GM23338 (cell line): Measurements from ENCODE around the gene WBP1. TPM values are rescaled to one million over a fixed set of nuclear protein-coding genes. Genes with fewer than 3 reads are reported as not detected.
A peak's percentile ranks its signal among the peaks of the same experiment; 100 is the strongest.

Experiments used
- ATAC-seq: fragments of 200-7000 bp; cut with Tn5 transposase; 3 replicates; pipeline ENCODE4 v1.9.1; 2020
- DNase-seq: peaks from one replicate; pipeline ENCODE4 v3.0.0-alpha.2; 2015; ENCODE audit warnings: low spot score
- H2AFZ ChIP-seq: fragments of 200-600 bp; sonication (generic); 2 replicates; pipeline ENCODE4 v1.8.0; 2016; ENCODE audit warnings: antibody characterized with exemption, mild to moderate bottlenecking, moderate library complexity
- H3F3A ChIP-seq: fragments of 200-600 bp; sonication (generic); replicated peaks from 2 replicates; pipeline ENCODE4 v1.8.0; 2017; ENCODE audit warnings: antibody characterized with exemption, mixed run types, low read depth
- H3K27ac ChIP-seq: fragments of 200-600 bp; sonication (generic); 2 replicates; pipeline ENCODE4 v1.6.1; 2016; ENCODE audit warnings: low read depth
- H3K27me3 ChIP-seq: fragments of 200-600 bp; sonication (generic); 2 replicates; pipeline ENCODE4 v1.8.0; 2016; ENCODE audit warnings: mild to moderate bottlenecking, mixed run types, moderate library complexity; ENCODE audit not compliant: insufficient read depth
- H3K36me3 ChIP-seq: fragments of 200-600 bp; sonication (generic); 2 replicates; pipeline ENCODE4 v1.8.0; 2016; ENCODE audit warnings: mild to moderate bottlenecking; ENCODE audit not compliant: insufficient read depth
- H3K4me1 ChIP-seq: fragments of 200-600 bp; sonication (generic); 2 replicates; pipeline ENCODE4 v1.8.0; 2016; ENCODE audit warnings: mild to moderate bottlenecking, moderate library complexity; ENCODE audit not compliant: insufficient read depth
- H3K4me2 ChIP-seq: fragments of 200-600 bp; sonication (generic); 2 replicates; pipeline ENCODE4 v1.7.1; 2017; ENCODE audit warnings: mixed run types
- H3K4me3 ChIP-seq: fragments of 200-600 bp; sonication (generic); 2 replicates; pipeline ENCODE4 v1.6.1; 2016; ENCODE audit warnings: mixed run types
- H3K79me2 ChIP-seq: fragments of 200-600 bp; sonication (generic); replicated peaks from 2 replicates; pipeline ENCODE4 v1.8.0; 2017; ENCODE audit warnings: mild to moderate bottlenecking; ENCODE audit not compliant: insufficient read depth
- H3K9me2 ChIP-seq: fragments of 200-600 bp; sonication (generic); 2 replicates; pipeline ENCODE4 v1.8.0; 2017; ENCODE audit not compliant: insufficient read depth
- H4K20me1 ChIP-seq: fragments of 200-600 bp; sonication (generic); replicated peaks from 2 replicates; pipeline ENCODE4 v1.8.0; 2017; ENCODE audit warnings: mild to moderate bottlenecking; ENCODE audit not compliant: insufficient read depth
- H3K27ac Mint-ChIP-seq: 2 replicates; pipeline ENCODE4 v1.8.0; 2020; ENCODE audit warnings: inconsistent platforms, mild to moderate bottlenecking, moderate library complexity, mixed read lengths
- H3K27me3 Mint-ChIP-seq: 3 replicates; pipeline ENCODE4 v1.8.0; 2022; ENCODE audit warnings: low read depth, mild to moderate bottlenecking, moderate library complexity, mixed read lengths, inconsistent platforms; ENCODE audit not compliant: insufficient read depth, poor library complexity
- H3K36me3 Mint-ChIP-seq: 3 replicates; pipeline ENCODE4 v1.8.0; 2021; ENCODE audit warnings: low read depth, mild to moderate bottlenecking, inconsistent platforms, moderate library complexity, mixed read lengths
- H3K4me1 Mint-ChIP-seq: 3 replicates; pipeline ENCODE4 v1.8.0; 2020; ENCODE audit warnings: mild to moderate bottlenecking, inconsistent platforms, mixed read lengths
- H3K4me3 Mint-ChIP-seq: 3 replicates; pipeline ENCODE4 v1.8.0; 2021; ENCODE audit warnings: moderate library complexity, mild to moderate bottlenecking, inconsistent platforms, mixed read lengths
- H3K9me3 Mint-ChIP-seq: 3 replicates; pipeline ENCODE4 v1.8.0; 2020; ENCODE audit warnings: moderate library complexity, mild to moderate bottlenecking, inconsistent platforms, mixed read lengths
- CREB1 ChIP-seq: fragments of 250-450 bp; sonication (Bioruptor Pico); IDR thresholded peaks from 2 replicates; pipeline ENCODE4 v1.5.0; 2020; ENCODE audit warnings: low read depth, mild to moderate bottlenecking, moderate library complexity
- EZH2 ChIP-seq: fragments of 200-600 bp; sonication (generic); IDR thresholded peaks from one replicate; pipeline ENCODE4 v1.8.0; 2017; ENCODE audit warnings: antibody characterized with exemption, mild to moderate bottlenecking, low read depth; ENCODE audit not compliant: unreplicated experiment
- EZH2phosphoT487 ChIP-seq: fragments of 200-600 bp; sonication (generic); IDR thresholded peaks from one replicate; pipeline ENCODE4 v1.8.1; 2018; ENCODE audit warnings: antibody characterized with exemption; ENCODE audit not compliant: unreplicated experiment
- JUNB ChIP-seq: IDR thresholded peaks from one replicate; pipeline ENCODE4 v1.6.1; 2016; ENCODE audit warnings: antibody characterized with exemption; ENCODE audit not compliant: unreplicated experiment
- NANOG ChIP-seq: IDR thresholded peaks from 2 replicates; pipeline ENCODE4 v1.6.1; 2016; ENCODE audit warnings: antibody characterized with exemption, borderline replicate concordance
- POLR2AphosphoS5 ChIP-seq: IDR thresholded peaks from 2 replicates; pipeline ENCODE4 v1.6.1; 2016; ENCODE audit warnings: antibody characterized with exemption, low read depth
- STAT1 ChIP-seq: IDR thresholded peaks from one replicate; pipeline ENCODE4 v1.6.1; 2016; ENCODE audit warnings: antibody characterized with exemption; ENCODE audit not compliant: unreplicated experiment
- ZNF114 ChIP-seq: fragments of 250-450 bp; sonication (Bioruptor Pico); IDR thresholded peaks from 2 replicates; pipeline ENCODE4 v1.5.0; 2020; ENCODE audit warnings: mild to moderate bottlenecking, moderate library complexity
- ZNF331 ChIP-seq: fragments of 250-450 bp; sonication (Bioruptor Pico); IDR thresholded peaks from 2 replicates; pipeline ENCODE4 v1.5.0; 2020; ENCODE audit warnings: low read depth, mild to moderate bottlenecking, moderate library complexity
- polyA plus RNA-seq: library from polyadenylated mRNA; unstranded; fragments of >200 nt; fragmentation: Nextera tagmentation; extraction: Ambion mirVana; gene quantifications from 2 replicates; pipeline ENCODE4 v1.2.1, GENCODE V29; 2016
- total RNA-seq: library from RNA; depleted of rRNA; stranded (reverse); fragments of >200 nt; shearing (Covaris generic); gene quantifications from 2 replicates; pipeline ENCODE4 v1.2.3, GENCODE V29; 2014
- TF ChIP-seq, protein P1 (sequence below): IDR thresholded peaks from 2 replicates; pipeline ENCODE4 v1.6.1; 2016; ENCODE audit warnings: antibody characterized with exemption
- TF ChIP-seq, protein P2 (sequence below): IDR thresholded peaks from one replicate; pipeline ENCODE4 v1.6.1; 2018; ENCODE audit warnings: antibody characterized with exemption; ENCODE audit not compliant: unreplicated experiment
- TF ChIP-seq, protein P3 (sequence below): fragments of 250-450 bp; sonication (Bioruptor Pico); IDR thresholded peaks from 2 replicates; pipeline ENCODE4 v1.5.0; 2020; ENCODE audit warnings: mild to moderate bottlenecking, moderate library complexity

WBP1 gene
- total and polyA plus RNA-seq, 2 experiments from 2014 or later: 53.0 to 64.4 TPM

DNA sequence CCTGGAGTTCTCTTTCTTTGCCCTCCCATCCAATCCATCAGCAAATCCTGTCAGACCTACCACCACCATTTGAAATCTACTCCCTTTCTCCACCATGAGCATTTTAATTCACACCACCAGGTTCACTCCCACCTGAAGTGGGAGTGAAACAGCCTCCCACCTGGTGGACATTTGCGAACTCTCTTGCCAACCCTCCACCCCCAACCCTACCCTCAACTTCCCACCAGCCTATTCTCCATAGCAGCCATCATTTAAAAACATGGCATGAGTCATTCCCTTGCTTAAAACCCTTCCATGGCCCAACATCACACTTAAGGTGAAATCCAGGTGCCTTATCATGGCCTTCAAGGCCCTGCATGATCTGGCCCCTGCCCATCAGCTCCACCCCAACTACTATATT lies 20.0 kb upstream of the WBP1 start:
- Histone ChIP-seq H3K4me3 (0 out of 2 replicates have a peak overlapping the region, but pooled peaks have one; percentile 30), H3K79me2 (peaks cover 60% of the 10 kb centered on the region), H3K4me1 (peaks cover 35% of the 10 kb centered on the region), H3K27ac (no peak overlapping the region), H2AFZ (no peak overlapping the region), H3K27me3 (no peaks in the 10 kb centered on the region), H3K9me2 (no peaks in the 10 kb centered on the region), H3K36me3 (no peaks in the 10 kb centered on the region), H3F3A (peaks cover 18% of the 10 kb centered on the region), H4K20me1 (peaks cover 34% of the 10 kb centered on the region), H3K4me2 (peak overlapping the region; percentile 48; the same call in 1 of the 2 replicates)
- H3K4me3 Mint-ChIP-seq: peak overlapping the region; percentile 98; the same call in 2 of the 3 replicates
- no peak for ATAC-seq
- no peaks in the 10 kb centered on the region for H3K9me3 Mint-ChIP-seq
- peaks cover 40% of the 10 kb centered on the region for H3K4me1 Mint-ChIP-seq
- DNase-seq: no peak
- TF ChIP-seq NANOG: no peak
- TF ChIP-seq ZNF114 (CRISPR knock-in tag): no peak
- no peak for TF ChIP-seq JUNB
- TF ChIP-seq EZH2phosphoT487: no peak
- no peak for TF ChIP-seq CREB1 (CRISPR knock-in tag)
- TF ChIP-seq, protein P1, sequence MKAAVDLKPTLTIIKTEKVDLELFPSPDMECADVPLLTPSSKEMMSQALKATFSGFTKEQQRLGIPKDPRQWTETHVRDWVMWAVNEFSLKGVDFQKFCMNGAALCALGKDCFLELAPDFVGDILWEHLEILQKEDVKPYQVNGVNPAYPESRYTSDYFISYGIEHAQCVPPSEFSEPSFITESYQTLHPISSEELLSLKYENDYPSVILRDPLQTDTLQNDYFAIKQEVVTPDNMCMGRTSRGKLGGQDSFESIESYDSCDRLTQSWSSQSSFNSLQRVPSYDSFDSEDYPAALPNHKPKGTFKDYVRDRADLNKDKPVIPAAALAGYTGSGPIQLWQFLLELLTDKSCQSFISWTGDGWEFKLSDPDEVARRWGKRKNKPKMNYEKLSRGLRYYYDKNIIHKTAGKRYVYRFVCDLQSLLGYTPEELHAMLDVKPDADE: no peak
- no peak for TF ChIP-seq STAT1
- TF ChIP-seq POLR2AphosphoS5: no peak
- peaks cover 27% of the 10 kb centered on the region for H3K36me3 Mint-ChIP-seq
- peaks cover 23% of the 10 kb centered on the region for H3K27me3 Mint-ChIP-seq
- H3K27ac Mint-ChIP-seq: peak overlapping the region; percentile 64; the same call in 1 of the 2 replicates

DNA sequence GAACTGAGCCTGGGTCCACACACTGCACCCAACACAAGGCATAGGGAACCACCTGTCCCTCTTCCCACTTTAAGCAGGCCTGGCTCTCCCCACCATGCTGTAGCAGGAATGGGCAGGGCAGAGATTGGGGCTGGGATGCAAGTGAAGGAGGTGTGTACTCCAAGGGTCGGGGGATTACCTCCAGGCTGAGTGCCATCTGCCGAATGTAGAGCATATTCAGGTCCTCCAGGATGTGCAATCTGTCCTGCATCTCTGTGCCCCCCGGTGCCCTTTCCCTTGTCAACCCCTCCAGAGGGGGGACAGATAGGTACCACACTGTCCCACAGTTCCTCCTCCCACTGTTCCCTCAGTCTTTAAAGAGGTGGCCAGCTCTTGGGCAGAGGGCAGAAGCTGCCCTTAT lies 18.9 kb upstream of the WBP1 start:
- Histone ChIP-seq H2AFZ (no peak overlapping the region), H3K9me2 (no peaks in the 10 kb centered on the region), H3K4me3 (peak overlapping the region; percentile 96), H3K27me3 (no peaks in the 10 kb centered on the region), H3K4me2 (peak overlapping the region; percentile 97), H3K27ac (no peak overlapping the region), H3K4me1 (peaks cover 35% of the 10 kb centered on the region), H3K36me3 (no peaks in the 10 kb centered on the region), H3K79me2 (peaks cover 52% of the 10 kb centered on the region), H3F3A (peaks cover 18% of the 10 kb centered on the region), H4K20me1 (peaks cover 34% of the 10 kb centered on the region)
- Mint-ChIP-seq H3K9me3 (no peaks in the 10 kb centered on the region), H3K36me3 (peaks cover 22% of the 10 kb centered on the region), H3K27me3 (peaks cover 23% of the 10 kb centered on the region), H3K4me3 (peak overlapping the region; percentile 98), H3K27ac (no peak overlapping the region), H3K4me1 (peaks cover 40% of the 10 kb centered on the region)
- TF ChIP-seq, protein P2, sequence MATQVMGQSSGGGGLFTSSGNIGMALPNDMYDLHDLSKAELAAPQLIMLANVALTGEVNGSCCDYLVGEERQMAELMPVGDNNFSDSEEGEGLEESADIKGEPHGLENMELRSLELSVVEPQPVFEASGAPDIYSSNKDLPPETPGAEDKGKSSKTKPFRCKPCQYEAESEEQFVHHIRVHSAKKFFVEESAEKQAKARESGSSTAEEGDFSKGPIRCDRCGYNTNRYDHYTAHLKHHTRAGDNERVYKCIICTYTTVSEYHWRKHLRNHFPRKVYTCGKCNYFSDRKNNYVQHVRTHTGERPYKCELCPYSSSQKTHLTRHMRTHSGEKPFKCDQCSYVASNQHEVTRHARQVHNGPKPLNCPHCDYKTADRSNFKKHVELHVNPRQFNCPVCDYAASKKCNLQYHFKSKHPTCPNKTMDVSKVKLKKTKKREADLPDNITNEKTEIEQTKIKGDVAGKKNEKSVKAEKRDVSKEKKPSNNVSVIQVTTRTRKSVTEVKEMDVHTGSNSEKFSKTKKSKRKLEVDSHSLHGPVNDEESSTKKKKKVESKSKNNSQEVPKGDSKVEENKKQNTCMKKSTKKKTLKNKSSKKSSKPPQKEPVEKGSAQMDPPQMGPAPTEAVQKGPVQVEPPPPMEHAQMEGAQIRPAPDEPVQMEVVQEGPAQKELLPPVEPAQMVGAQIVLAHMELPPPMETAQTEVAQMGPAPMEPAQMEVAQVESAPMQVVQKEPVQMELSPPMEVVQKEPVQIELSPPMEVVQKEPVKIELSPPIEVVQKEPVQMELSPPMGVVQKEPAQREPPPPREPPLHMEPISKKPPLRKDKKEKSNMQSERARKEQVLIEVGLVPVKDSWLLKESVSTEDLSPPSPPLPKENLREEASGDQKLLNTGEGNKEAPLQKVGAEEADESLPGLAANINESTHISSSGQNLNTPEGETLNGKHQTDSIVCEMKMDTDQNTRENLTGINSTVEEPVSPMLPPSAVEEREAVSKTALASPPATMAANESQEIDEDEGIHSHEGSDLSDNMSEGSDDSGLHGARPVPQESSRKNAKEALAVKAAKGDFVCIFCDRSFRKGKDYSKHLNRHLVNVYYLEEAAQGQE: no peak
- no peak for TF ChIP-seq CREB1 (CRISPR knock-in tag)
- TF ChIP-seq ZNF114 (CRISPR knock-in tag): no peak
- no peak for TF ChIP-seq ZNF331
- TF ChIP-seq, protein P3, sequence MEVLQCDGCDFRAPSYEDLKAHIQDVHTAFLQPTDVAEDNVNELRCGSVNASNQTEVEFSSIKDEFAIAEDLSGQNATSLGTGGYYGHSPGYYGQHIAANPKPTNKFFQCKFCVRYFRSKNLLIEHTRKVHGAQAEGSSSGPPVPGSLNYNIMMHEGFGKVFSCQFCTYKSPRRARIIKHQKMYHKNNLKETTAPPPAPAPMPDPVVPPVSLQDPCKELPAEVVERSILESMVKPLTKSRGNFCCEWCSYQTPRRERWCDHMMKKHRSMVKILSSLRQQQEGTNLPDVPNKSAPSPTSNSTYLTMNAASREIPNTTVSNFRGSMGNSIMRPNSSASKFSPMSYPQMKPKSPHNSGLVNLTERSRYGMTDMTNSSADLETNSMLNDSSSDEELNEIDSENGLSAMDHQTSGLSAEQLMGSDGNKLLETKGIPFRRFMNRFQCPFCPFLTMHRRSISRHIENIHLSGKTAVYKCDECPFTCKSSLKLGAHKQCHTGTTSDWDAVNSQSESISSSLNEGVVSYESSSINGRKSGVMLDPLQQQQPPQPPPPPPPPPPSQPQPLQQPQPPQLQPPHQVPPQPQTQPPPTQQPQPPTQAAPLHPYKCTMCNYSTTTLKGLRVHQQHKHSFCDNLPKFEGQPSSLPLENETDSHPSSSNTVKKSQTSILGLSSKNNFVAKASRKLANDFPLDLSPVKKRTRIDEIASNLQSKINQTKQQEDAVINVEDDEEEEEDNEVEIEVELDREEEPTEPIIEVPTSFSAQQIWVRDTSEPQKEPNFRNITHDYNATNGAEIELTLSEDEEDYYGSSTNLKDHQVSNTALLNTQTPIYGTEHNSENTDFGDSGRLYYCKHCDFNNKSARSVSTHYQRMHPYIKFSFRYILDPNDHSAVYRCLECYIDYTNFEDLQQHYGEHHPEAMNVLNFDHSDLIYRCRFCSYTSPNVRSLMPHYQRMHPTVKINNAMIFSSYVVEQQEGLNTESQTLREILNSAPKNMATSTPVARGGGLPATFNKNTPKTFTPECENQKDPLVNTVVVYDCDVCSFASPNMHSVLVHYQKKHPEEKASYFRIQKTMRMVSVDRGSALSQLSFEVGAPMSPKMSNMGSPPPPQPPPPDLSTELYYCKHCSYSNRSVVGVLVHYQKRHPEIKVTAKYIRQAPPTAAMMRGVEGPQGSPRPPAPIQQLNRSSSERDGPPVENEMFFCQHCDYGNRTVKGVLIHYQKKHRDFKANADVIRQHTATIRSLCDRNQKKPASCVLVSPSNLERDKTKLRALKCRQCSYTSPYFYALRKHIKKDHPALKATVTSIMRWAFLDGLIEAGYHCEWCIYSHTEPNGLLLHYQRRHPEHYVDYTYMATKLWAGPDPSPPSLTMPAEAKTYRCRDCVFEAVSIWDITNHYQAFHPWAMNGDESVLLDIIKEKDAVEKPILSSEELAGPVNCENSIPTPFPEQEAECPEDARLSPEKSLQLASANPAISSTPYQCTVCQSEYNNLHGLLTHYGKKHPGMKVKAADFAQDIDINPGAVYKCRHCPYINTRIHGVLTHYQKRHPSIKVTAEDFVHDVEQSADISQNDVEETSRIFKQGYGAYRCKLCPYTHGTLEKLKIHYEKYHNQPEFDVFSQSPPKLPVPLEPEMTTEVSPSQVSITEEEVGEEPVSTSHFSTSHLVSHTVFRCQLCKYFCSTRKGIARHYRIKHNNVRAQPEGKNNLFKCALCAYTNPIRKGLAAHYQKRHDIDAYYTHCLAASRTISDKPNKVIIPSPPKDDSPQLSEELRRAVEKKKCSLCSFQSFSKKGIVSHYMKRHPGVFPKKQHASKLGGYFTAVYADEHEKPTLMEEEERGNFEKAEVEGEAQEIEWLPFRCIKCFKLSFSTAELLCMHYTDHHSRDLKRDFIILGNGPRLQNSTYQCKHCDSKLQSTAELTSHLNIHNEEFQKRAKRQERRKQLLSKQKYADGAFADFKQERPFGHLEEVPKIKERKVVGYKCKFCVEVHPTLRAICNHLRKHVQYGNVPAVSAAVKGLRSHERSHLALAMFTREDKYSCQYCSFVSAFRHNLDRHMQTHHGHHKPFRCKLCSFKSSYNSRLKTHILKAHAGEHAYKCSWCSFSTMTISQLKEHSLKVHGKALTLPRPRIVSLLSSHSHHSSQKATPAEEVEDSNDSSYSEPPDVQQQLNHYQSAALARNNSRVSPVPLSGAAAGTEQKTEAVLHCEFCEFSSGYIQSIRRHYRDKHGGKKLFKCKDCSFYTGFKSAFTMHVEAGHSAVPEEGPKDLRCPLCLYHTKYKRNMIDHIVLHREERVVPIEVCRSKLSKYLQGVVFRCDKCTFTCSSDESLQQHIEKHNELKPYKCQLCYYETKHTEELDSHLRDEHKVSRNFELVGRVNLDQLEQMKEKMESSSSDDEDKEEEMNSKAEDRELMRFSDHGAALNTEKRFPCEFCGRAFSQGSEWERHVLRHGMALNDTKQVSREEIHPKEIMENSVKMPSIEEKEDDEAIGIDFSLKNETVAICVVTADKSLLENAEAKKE (CRISPR knock-in tag): no peak
- no peak for TF ChIP-seq EZH2
- TF ChIP-seq STAT1: no peak
- DNase-seq: no peak
- no peak for ATAC-seq
